Right lobe of liver (tissue), 4 donors: ENCODE results near the gene ACER1.

ENCODE experiments used
- CTCF ChIP-seq, 4 donors: fragments of 200-600 bp in 3 of 4; fragments of 450-650 bp in 1 of 4; IDR thresholded peaks; one replicate each; pipeline versions ENCODE4 v1.5.1 to v1.8.0; 2016 to 2022; ENCODE audit warnings: antibody characterized with exemption in 4 of 4, mild to moderate bottlenecking in 2 of 4
- POLR2A ChIP-seq: fragments of 450-650 bp; IDR thresholded peaks from one replicate; pipeline ENCODE4 v1.6.1; 2017; ENCODE audit warnings: antibody characterized with exemption, mild to moderate bottlenecking
- donor health status: DM: no; HTN: no; CAD: no.
- donor health status: DM: no; HTN: no; CAD: no.
- donor health status: DM: no; HTN: yes; CAD: no.

GRCh38 chr19:6270076-6270745 is 63.2 kb downstream of the ACER1 start:
- TF ChIP-seq CTCF (IDR thresholded peaks at IDR 0.05) (no peak), POLR2A (no peak)
